ENCODE data around the gene F8. TPM values are rescaled to one million over a fixed set of nuclear protein-coding genes. Genes with fewer than 3 reads are reported as not detected.

The F8 gene
- total RNA-seq, 2 experiments from 2014 or later = 7.5 to 8.9 TPM

GRCh38 chrX:155001873-155002272, 20.6 kb downstream of the F8 start:
- no peak overlapping the region for H3K4me3 Mint-ChIP-seq
- H3K27ac Mint-ChIP-seq = no peak overlapping the region
- intact Hi-C loops (cut with micrococcal nuclease) = no loop called here
- no peak for DNase-seq
- no peaks in the 10 kb centered on the region for H3K36me3 Mint-ChIP-seq
- peaks cover 12% of the 10 kb centered on the region for H3K27me3 Mint-ChIP-seq
- no peaks in the 10 kb centered on the region for H3K9me3 Mint-ChIP-seq
- ChIA-PET CTCF (no interaction called here), POLR2A (no interaction called here)
- peaks cover 3% of the 10 kb centered on the region for H3K4me1 Mint-ChIP-seq (ENCODE audit: low read depth)

GRCh38 chrX:155000841-155001240, 21.7 kb downstream of the F8 start:
- Mint-ChIP-seq H3K4me1 (ENCODE audit: low read depth) (peaks cover 3% of the 10 kb centered on the region), H3K36me3 (no peaks in the 10 kb centered on the region), H3K27ac (no peak overlapping the region), H3K9me3 (no peaks in the 10 kb centered on the region), H3K4me3 (no peak overlapping the region), H3K27me3 (peaks cover 12% of the 10 kb centered on the region)
- intact Hi-C loops (cut with micrococcal nuclease) = no loop called here
- DNase-seq = no peak
- CTCF ChIA-PET = no interaction called here
- POLR2A ChIA-PET = no interaction called here

- intact Hi-C loops (cut with micrococcal nuclease) = no loop called here
- CTCF ChIA-PET = no interaction called here
These were observed 24.2 kb downstream of the F8 start for GRCh38 chrX:154998204-154998880.

GRCh38 chrX:154991476-154991875, 31.0 kb downstream of the F8 start:
- H3K27ac Mint-ChIP-seq = no peak overlapping the region
- H3K4me3 Mint-ChIP-seq = no peak overlapping the region
- intact Hi-C loops (cut with micrococcal nuclease) = loop anchor here (2.0 kb wide), 1 partner anchor 35 kb away; the partner anchor contains the start of gene FUNDC2

More at GRCh38 chrX:154998204-154998880, 24.2 kb downstream of the F8 start:
- DNase-seq = no peak
- Mint-ChIP-seq H3K36me3 (no peaks in the 10 kb centered on the region), H3K27ac (no peak overlapping the region), H3K4me1 (ENCODE audit: low read depth) (peaks cover 3% of the 10 kb centered on the region), H3K4me3 (no peak overlapping the region), H3K27me3 (peaks cover 11% of the 10 kb centered on the region), H3K9me3 (no peaks in the 10 kb centered on the region)
- POLR2A ChIA-PET = no interaction called here

DNA sequence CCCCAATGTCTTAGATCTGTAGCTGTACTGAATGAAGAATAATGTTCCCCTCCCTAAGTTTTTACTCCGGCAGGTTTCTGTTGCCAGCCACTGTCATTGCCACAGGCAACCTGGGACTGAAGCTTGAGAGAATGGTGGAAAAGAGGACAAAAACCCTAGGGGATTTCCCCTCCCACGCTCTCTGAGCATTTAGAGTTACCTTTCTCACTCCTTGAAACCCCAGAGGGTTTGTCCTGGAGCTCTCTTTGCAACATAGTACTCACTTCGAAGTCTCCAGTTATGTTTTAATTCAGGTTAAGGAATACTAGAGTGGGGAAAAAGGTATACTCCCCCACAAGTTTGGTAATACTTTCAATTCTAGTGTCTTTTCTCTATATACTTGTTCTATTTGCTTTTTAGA, 31.5 kb downstream of the F8 start:
- intact Hi-C loops (cut with micrococcal nuclease) = loop anchor here (2.0 kb wide), 1 partner anchor 36 kb away; the partner anchor contains the start of gene FUNDC2
- POLR2A ChIA-PET = interaction anchor here (1.0 kb wide), 1 partner anchor 64 kb away, joined by 3 read pairs; no protein-coding TSS in a partner anchor

More at GRCh38 chrX:154991476-154991875, 31.0 kb downstream of the F8 start:
- ChIA-PET CTCF (interaction anchor here (0.9 to 7.7 kb wide), 2 partner anchors 65 to 95 kb away, joined by 5 to 35 read pairs; no protein-coding TSS in a partner anchor), POLR2A (interaction anchor here (1.0 kb wide), 1 partner anchor 64 kb away, joined by 3 read pairs; no protein-coding TSS in a partner anchor)
- H3K27me3 Mint-ChIP-seq = no peaks in the 10 kb centered on the region
- H3K36me3 Mint-ChIP-seq = no peaks in the 10 kb centered on the region
- H3K4me1 Mint-ChIP-seq (ENCODE audit: low read depth) = peaks cover 21% of the 10 kb centered on the region
- DNase-seq = no peak
- no peaks in the 10 kb centered on the region for H3K9me3 Mint-ChIP-seq

DNA sequence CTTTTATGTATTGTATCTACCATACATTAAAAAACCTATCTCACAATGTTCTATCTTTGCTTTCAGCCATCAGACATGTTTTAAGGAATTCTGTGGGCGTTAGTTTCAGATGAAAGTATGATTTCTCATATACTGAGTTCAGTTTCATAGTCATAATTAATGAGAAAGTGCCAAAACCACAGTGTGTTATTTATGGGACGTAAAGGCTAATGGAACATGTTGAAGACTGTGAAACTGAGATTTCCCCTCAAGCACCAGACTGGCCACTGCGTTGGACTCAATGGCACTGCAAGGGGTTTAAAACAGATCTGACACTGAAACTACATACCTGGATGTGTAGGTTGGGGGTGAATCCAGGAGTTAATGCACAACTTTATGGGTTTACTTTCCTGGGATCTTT, 32.0 kb downstream of the F8 start:
- ChIA-PET CTCF (interaction anchor here (0.9 to 7.7 kb wide), 2 partner anchors 66 to 96 kb away, joined by 5 to 35 read pairs; no protein-coding TSS in a partner anchor), POLR2A (no interaction called here)
- DNase-seq = no peak
- no peaks in the 10 kb centered on the region for H3K9me3 Mint-ChIP-seq
- H3K4me1 Mint-ChIP-seq (ENCODE audit: low read depth) = peaks cover 21% of the 10 kb centered on the region
- H3K27ac Mint-ChIP-seq = peak overlapping the region; percentile 18
- H3K4me3 Mint-ChIP-seq = no peak overlapping the region
- no peaks in the 10 kb centered on the region for H3K27me3 Mint-ChIP-seq
- intact Hi-C loops (cut with micrococcal nuclease) = loop anchor here (2.0 kb wide), 1 partner anchor 36 kb away; the partner anchor contains the start of gene FUNDC2
- H3K36me3 Mint-ChIP-seq = no peaks in the 10 kb centered on the region

More for the DNA sequence above, 31.5 kb downstream of the F8 start:
- Mint-ChIP-seq H3K4me3 (no peak overlapping the region), H3K27ac (no peak overlapping the region), H3K36me3 (no peaks in the 10 kb centered on the region), H3K9me3 (no peaks in the 10 kb centered on the region), H3K27me3 (no peaks in the 10 kb centered on the region), H3K4me1 (ENCODE audit: low read depth) (peaks cover 21% of the 10 kb centered on the region)
- CTCF ChIA-PET = interaction anchor here (0.9 to 7.7 kb wide), 2 partner anchors 65 to 96 kb away, joined by 5 to 35 read pairs; no protein-coding TSS in a partner anchor
- DNase-seq = peak; percentile 30

GRCh38 chrX:154988719-154989118, 33.8 kb downstream of the F8 start:
- POLR2A ChIA-PET = no interaction called here
- no peak overlapping the region for H3K27ac Mint-ChIP-seq
- DNase-seq = no peak

GRCh38 chrX:154987940-154988339, 34.6 kb downstream of the F8 start:
- Mint-ChIP-seq H3K36me3 (no peaks in the 10 kb centered on the region), H3K4me1 (ENCODE audit: low read depth) (peaks cover 21% of the 10 kb centered on the region), H3K9me3 (no peaks in the 10 kb centered on the region), H3K27me3 (no peaks in the 10 kb centered on the region), H3K4me3 (no peak overlapping the region), H3K27ac (no peak overlapping the region)
- DNase-seq = no peak
- intact Hi-C loops (cut with micrococcal nuclease) = no loop called here
- ChIA-PET POLR2A (no interaction called here), CTCF (interaction anchor here (1.4 to 7.7 kb wide), 3 partner anchors 8 to 106 kb away, joined by 4 to 35 read pairs (median 7); no protein-coding TSS in a partner anchor)

More at GRCh38 chrX:154988719-154989118, 33.8 kb downstream of the F8 start:
- H3K27me3 Mint-ChIP-seq = no peaks in the 10 kb centered on the region
- CTCF ChIA-PET = interaction anchor here (1.0 to 7.7 kb wide), 3 partner anchors 9 to 75 kb away, joined by 3 to 35 read pairs (median 7); no protein-coding TSS in a partner anchor
- no peak overlapping the region for H3K4me3 Mint-ChIP-seq
- H3K4me1 Mint-ChIP-seq (ENCODE audit: low read depth) = peaks cover 21% of the 10 kb centered on the region
- no peaks in the 10 kb centered on the region for H3K9me3 Mint-ChIP-seq
- no peaks in the 10 kb centered on the region for H3K36me3 Mint-ChIP-seq
- intact Hi-C loops (cut with micrococcal nuclease) = no loop called here

DNA sequence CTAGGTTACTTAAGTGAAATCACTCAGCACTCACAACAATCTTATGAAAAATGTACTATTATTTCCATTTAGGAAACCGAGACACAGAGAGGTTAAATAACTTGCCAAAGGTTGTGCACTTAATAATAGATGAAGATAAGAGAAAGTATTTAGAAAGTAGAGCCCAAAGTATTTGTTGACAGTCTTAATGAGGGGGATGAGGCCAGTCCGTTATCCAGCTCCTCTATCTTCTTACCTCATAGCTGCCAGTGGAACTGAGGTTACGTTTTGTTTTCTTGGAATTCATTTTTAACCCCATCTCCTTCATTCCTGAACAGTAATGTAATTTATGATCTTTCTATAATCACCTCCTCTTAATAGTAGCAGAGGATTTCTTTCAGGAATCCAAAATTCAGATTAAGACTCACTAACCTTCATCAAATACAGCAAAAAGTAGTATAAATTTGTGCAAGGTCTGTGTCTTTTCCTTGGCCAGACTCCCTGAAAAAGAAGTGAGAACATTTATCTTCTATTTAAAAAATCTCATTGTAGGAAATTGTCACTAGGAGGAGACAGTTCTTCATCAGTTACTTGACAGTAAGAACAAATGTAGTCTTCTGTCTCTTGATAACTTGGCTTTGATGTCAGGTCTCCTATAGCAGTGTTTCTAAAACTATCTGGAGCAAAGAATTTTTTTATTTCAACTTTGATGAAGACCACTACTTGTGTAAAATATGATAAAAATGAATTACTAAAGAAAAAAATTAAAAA, 35.5 kb downstream of the F8 start:
- intact Hi-C loops (cut with micrococcal nuclease) = no loop called here
- H3K36me3 Mint-ChIP-seq = no peaks in the 10 kb centered on the region
- H3K4me3 Mint-ChIP-seq = no peak overlapping the region
- no peak for DNase-seq
- H3K27ac Mint-ChIP-seq = no peak overlapping the region
- no peaks in the 10 kb centered on the region for H3K27me3 Mint-ChIP-seq
- H3K4me1 Mint-ChIP-seq (ENCODE audit: low read depth) = peaks cover 20% of the 10 kb centered on the region
- ChIA-PET CTCF (interaction anchor here (0.7 to 7.7 kb wide), 5 partner anchors 62 to 107 kb away, joined by 3 to 35 read pairs (median 4); no protein-coding TSS in a partner anchor), POLR2A (no interaction called here)
- H3K9me3 Mint-ChIP-seq = no peaks in the 10 kb centered on the region

GRCh38 chrX:154981116-154981411, 41.5 kb downstream of the F8 start:
- DNase-seq = no peak
- H3K4me1 Mint-ChIP-seq (ENCODE audit: low read depth) = peaks cover 2% of the 10 kb centered on the region
- POLR2A ChIA-PET = interaction anchor here (1.0 kb wide), 1 partner anchor 46 kb away, joined by 3 read pairs; the partner anchor contains the start of gene FUNDC2
- H3K27ac Mint-ChIP-seq = no peak overlapping the region
- intact Hi-C loops (cut with micrococcal nuclease) = loop anchor here (1.0 to 5.0 kb wide), 4 partner anchors 76 to 168 kb away; partner anchors contain the start of genes BRCC3, CMC4 and MTCP1
- no peaks in the 10 kb centered on the region for H3K27me3 Mint-ChIP-seq
- H3K9me3 Mint-ChIP-seq = peaks cover 4% of the 10 kb centered on the region
- CTCF ChIA-PET = interaction anchor here (2.1 to 2.4 kb wide), 2 partner anchors 76 kb away, joined by 11 to 18 read pairs; no protein-coding TSS in a partner anchor
- H3K36me3 Mint-ChIP-seq = no peaks in the 10 kb centered on the region
- no peak overlapping the region for H3K4me3 Mint-ChIP-seq

DNA sequence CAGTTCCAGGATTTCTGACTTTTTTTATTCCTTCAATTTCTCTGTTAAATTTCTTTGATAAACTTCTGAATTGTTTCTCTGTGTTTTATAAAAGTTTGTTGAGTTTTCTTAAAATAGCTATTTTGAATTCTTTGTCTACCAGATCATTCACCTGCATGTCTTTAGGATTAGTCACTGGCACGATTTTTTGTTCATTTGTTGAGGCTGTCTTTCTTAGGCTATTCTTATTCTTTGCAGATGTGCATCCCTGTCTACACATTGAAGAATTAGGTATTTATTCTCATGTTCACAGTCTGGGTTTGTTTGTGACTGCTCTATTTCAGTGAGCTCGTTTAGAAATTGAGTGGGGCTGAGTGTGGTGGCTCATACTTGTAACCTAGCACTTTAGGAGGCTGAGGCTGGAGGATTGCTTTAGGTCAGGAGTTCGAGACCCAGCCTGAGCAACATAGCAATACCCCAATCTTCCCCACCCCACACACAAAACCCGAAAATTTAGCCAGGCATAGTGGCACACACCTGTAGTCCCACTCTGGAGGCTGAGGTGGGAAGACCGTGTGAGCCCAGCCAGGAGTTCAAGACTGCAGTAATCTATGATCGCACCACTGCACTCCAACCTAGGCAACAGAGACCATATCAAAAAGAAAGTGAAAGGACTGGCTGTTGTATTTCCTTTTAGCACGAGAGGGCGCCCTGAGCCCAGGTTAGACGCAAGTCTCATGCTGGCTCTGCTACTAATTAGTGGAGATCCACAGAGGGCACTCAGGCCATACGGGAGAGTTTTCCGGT, 42.0 kb downstream of the F8 start:
- DNase-seq = peak; percentile 84
- peaks cover 2% of the 10 kb centered on the region for H3K4me1 Mint-ChIP-seq (ENCODE audit: low read depth)
- ChIA-PET CTCF (interaction anchor here (0.6 to 2.1 kb wide), 9 partner anchors 9 to 105 kb away, joined by 3 to 18 read pairs (median 4); no protein-coding TSS in a partner anchor), POLR2A (interaction anchor here (0.6 to 1.0 kb wide), 2 partner anchors 46 to 119 kb away, joined by 3 read pairs; partner anchors contain the start of gene FUNDC2)
- peak overlapping the region; percentile 33 for H3K27ac Mint-ChIP-seq
- H3K4me3 Mint-ChIP-seq = peak overlapping the region; percentile 75
- H3K9me3 Mint-ChIP-seq = peaks cover 4% of the 10 kb centered on the region
- H3K27me3 Mint-ChIP-seq = no peaks in the 10 kb centered on the region
- intact Hi-C loops (cut with micrococcal nuclease) = loop anchor here (1.0 to 5.0 kb wide), 6 partner anchors 62 to 236 kb away; partner anchors contain the start of genes BRCC3, CMC4, MTCP1 and VBP1
- H3K36me3 Mint-ChIP-seq = no peaks in the 10 kb centered on the region

Measured in activated CD4-positive, alpha-beta memory T cell treated with anti-CD3 and anti-CD28 coated beads for 36 hours (primary cell).